ENCODE data around the gene SH3BP2. TPM values are rescaled to one million over a fixed set of nuclear protein-coding genes. Genes with fewer than 3 reads are reported as not detected.

Gene SH3BP2
- polyA plus RNA-seq, 1 donor (not counting 4 experiments of a cell fraction or from before 2014, with no cell fraction given): 11.2 TPM

DNA sequence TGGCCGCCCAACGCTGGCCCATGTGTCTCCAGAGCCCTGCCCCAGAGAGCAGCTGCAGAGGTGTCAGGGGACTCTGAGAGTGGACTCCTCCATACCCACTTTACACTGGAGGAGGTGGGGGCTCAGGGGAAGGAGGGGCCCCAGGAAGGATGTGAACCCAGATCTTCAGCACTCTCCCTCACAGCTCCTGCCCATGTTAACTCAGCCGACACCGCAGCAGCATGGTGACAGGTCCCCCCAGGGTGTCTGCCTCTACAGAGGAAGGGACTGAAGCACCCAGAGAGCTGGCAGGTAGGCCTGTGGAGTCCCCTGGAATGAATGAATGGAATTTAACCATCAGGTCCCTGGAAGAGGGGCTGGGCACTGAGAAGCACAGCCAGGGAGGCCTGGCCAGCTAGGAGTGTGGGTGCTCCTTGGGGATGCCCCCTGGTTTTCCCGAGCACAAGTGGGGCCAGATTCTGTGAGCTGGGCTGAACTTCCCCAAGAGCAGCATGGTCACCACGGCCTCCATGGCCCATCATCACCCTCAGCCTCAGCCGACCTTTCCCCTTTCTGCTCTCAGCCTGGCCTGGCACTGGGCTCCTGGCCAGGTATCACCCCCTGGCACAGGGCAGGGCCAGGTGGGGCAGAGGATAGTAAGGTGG, 21.9 kb downstream of the SH3BP2 start:
- no peak for FAIRE-seq
- Histone ChIP-seq H2AFZ (ENCODE audit: control insufficient read depth, low read length) (no peak overlapping the region), H3K79me2 (ENCODE audit: control insufficient read depth, insufficient read depth, low read length) (no peaks in the 10 kb centered on the region), H3K9me1 (ENCODE audit: control insufficient read depth, extremely low read depth, insufficient read depth, low read length) (no peaks in the 10 kb centered on the region), H3K4me3 (ENCODE audit: control insufficient read depth in 2 of 3, extremely low read depth in 1 of 3, insufficient read depth in 2 of 3, low read depth in 1 of 3, low read length in 3 of 3) (no peak overlapping the region), H3K4me1 (ENCODE audit: control insufficient read depth, extremely low read depth, insufficient read depth, low read length) (peaks cover 7% of the 10 kb centered on the region), H4K20me1 (ENCODE audit: control insufficient read depth, extremely low read depth, insufficient read depth, low read length) (no peaks in the 10 kb centered on the region), H3K4me2 (ENCODE audit: control insufficient read depth, extremely low read depth, insufficient read depth, low read depth, low read length) (no peak overlapping the region), H3K27ac (ENCODE audit: control insufficient read depth, insufficient read depth, low read length) (no peak overlapping the region), H3K9me3 (ENCODE audit: control insufficient read depth, low read depth, low read length) (no peaks in the 10 kb centered on the region), H3K36me3 (ENCODE audit: control insufficient read depth in 2 of 2, extremely low read depth in 1 of 2, insufficient read depth in 2 of 2, low read length in 2 of 2) (no peaks in the 10 kb centered on the region), H3K9ac (ENCODE audit: control insufficient read depth, extremely low read depth, insufficient read depth, low read length) (no peak overlapping the region), H3K27me3 (ENCODE audit: control insufficient read depth, extremely low read depth, insufficient read depth, low read length) (peaks cover 3% of the 10 kb centered on the region)
- dilution Hi-C loops (cut with MboI; ENCODE audit: extremely low pct_ligation_motif_present, low sequenced_read_pairs): no loop called here
- TF ChIP-seq, protein P1, sequence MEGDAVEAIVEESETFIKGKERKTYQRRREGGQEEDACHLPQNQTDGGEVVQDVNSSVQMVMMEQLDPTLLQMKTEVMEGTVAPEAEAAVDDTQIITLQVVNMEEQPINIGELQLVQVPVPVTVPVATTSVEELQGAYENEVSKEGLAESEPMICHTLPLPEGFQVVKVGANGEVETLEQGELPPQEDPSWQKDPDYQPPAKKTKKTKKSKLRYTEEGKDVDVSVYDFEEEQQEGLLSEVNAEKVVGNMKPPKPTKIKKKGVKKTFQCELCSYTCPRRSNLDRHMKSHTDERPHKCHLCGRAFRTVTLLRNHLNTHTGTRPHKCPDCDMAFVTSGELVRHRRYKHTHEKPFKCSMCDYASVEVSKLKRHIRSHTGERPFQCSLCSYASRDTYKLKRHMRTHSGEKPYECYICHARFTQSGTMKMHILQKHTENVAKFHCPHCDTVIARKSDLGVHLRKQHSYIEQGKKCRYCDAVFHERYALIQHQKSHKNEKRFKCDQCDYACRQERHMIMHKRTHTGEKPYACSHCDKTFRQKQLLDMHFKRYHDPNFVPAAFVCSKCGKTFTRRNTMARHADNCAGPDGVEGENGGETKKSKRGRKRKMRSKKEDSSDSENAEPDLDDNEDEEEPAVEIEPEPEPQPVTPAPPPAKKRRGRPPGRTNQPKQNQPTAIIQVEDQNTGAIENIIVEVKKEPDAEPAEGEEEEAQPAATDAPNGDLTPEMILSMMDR (optimal IDR thresholded peaks at IDR 0.05 in 1 of 3, IDR thresholded peaks at IDR 0.05 in 1 of 3, conservative IDR thresholded peaks at IDR 0.05 in 1 of 3; ENCODE audit: extremely low read depth in 1 of 3, insufficient read depth in 2 of 3, low read length in 3 of 3): no peak
- no peak for TF ChIP-seq EZH2 (IDR thresholded peaks at IDR 0.05; ENCODE audit: low read length)
- no peak for DNase-seq (ENCODE audit: low read depth, low spot score)

DNA sequence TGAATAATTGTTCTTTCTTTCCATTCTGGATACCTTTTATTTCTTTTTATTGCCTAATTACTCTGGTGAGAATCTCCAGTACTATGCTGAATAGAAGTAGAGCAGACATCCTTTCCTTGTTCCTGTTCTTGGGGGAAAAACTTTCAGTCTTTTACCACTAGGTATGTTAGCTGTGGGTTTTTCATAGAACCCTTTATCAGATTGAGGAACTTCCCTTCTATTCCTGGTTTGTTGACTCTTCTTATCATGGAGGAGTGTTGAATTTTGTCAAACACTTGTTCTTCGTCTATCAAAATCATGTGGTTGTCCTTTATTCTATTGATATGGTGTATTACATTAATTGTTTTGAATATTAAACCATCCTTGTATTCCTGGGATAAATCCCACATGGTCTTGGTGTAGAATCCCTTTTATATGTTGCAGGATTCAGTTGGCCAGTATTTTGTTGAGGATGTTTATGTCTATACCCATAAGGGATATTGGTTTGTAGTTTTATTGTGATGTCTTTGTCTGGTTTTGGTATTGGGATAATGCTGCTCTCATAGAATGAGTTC, 23.6 kb downstream of the SH3BP2 start:
- dilution Hi-C loops (cut with MboI; ENCODE audit: extremely low pct_ligation_motif_present, low sequenced_read_pairs): no loop called here
- DNase-seq (ENCODE audit: low read depth, low spot score) (no peak), FAIRE-seq (no peak)
- H3K9ac ChIP-seq (ENCODE audit: control insufficient read depth, extremely low read depth, insufficient read depth, low read length): no peak overlapping the region
- no peak overlapping the region for H2AFZ ChIP-seq (ENCODE audit: control insufficient read depth, low read length)
- H3K79me2 ChIP-seq (ENCODE audit: control insufficient read depth, insufficient read depth, low read length): no peaks in the 10 kb centered on the region
- TF ChIP-seq EZH2 (IDR thresholded peaks at IDR 0.05; ENCODE audit: low read length): no peak
- TF ChIP-seq, protein P1 (optimal IDR thresholded peaks at IDR 0.05 in 1 of 3, IDR thresholded peaks at IDR 0.05 in 1 of 3, conservative IDR thresholded peaks at IDR 0.05 in 1 of 3; ENCODE audit: extremely low read depth in 1 of 3, insufficient read depth in 2 of 3, low read length in 3 of 3): no peak
- H3K27me3 ChIP-seq (ENCODE audit: control insufficient read depth, extremely low read depth, insufficient read depth, low read length): peaks cover 3% of the 10 kb centered on the region
- H3K36me3 ChIP-seq (ENCODE audit: control insufficient read depth in 2 of 2, extremely low read depth in 1 of 2, insufficient read depth in 2 of 2, low read length in 2 of 2): peaks cover 0 to 9% of the 10 kb centered on the region in 2 experiments
- H4K20me1 ChIP-seq (ENCODE audit: control insufficient read depth, extremely low read depth, insufficient read depth, low read length): no peaks in the 10 kb centered on the region
- H3K4me3 ChIP-seq (ENCODE audit: control insufficient read depth in 2 of 3, extremely low read depth in 1 of 3, insufficient read depth in 2 of 3, low read depth in 1 of 3, low read length in 3 of 3): no peak overlapping the region
- no peak overlapping the region for H3K27ac ChIP-seq (ENCODE audit: control insufficient read depth, insufficient read depth, low read length)
- peaks cover 7% of the 10 kb centered on the region for H3K4me1 ChIP-seq (ENCODE audit: control insufficient read depth, extremely low read depth, insufficient read depth, low read length)
- no peak overlapping the region for H3K4me2 ChIP-seq (ENCODE audit: control insufficient read depth, extremely low read depth, insufficient read depth, low read depth, low read length)
- no peaks in the 10 kb centered on the region for H3K9me3 ChIP-seq (ENCODE audit: control insufficient read depth, low read depth, low read length)
- H3K9me1 ChIP-seq (ENCODE audit: control insufficient read depth, extremely low read depth, insufficient read depth, low read length): no peaks in the 10 kb centered on the region

Data from keratinocyte (primary cell).